Mesenchymal stem cell (in vitro differentiated cells and primary cell): Measurements from ENCODE around the gene NR3C2.

Experiments
- DNase-seq: peaks from one replicate; pipeline ENCODE4 v3.0.0-alpha.2; 2013
- H2AFZ ChIP-seq: one replicate; pipeline ENCODE4 v1.6.1; 2013; ENCODE audit warnings: low read depth, mild to moderate bottlenecking, control low read depth, inconsistent platforms, low read length, moderate library complexity
- H2AK5ac ChIP-seq: 2 replicates; pipeline ENCODE4 v1.6.1; 2013; ENCODE audit warnings: low read length, moderate library complexity, mild to moderate bottlenecking, inconsistent platforms; ENCODE audit not compliant: severe bottlenecking
- H2BK120ac ChIP-seq: one replicate; pipeline ENCODE4 v1.6.1; 2013; ENCODE audit warnings: low read depth, mild to moderate bottlenecking, inconsistent platforms, low read length, moderate library complexity
- H2BK12ac ChIP-seq, 2 experiments: one replicate each; pipeline ENCODE4 v1.6.1; 2013; ENCODE audit warnings: inconsistent platforms in 2 of 2, low read length in 2 of 2, mild to moderate bottlenecking in 2 of 2, moderate library complexity in 2 of 2, control low read depth in 1 of 2
- H2BK15ac ChIP-seq: one replicate; pipeline ENCODE4 v1.6.1; 2013; ENCODE audit warnings: mild to moderate bottlenecking, low read depth, inconsistent platforms; ENCODE audit not compliant: poor library complexity, severe bottlenecking
- H2BK5ac ChIP-seq: 2 replicates; pipeline ENCODE4 v1.6.1; 2013; ENCODE audit warnings: low read depth, mild to moderate bottlenecking, low read length, control low read depth, inconsistent platforms; ENCODE audit not compliant: poor library complexity, severe bottlenecking
- H3K14ac ChIP-seq, 2 experiments: one replicate each; pipeline ENCODE4 v1.6.1; 2013; ENCODE audit warnings: inconsistent platforms in 2 of 2, low read length in 2 of 2, control low read depth in 1 of 2, mild to moderate bottlenecking in 1 of 2, moderate library complexity in 1 of 2
- H3K18ac ChIP-seq, 2 experiments: one replicate each; pipeline ENCODE4 v1.6.1; 2013; ENCODE audit warnings: inconsistent platforms in 2 of 2, low read length in 2 of 2, control low read depth in 1 of 2, low read depth in 1 of 2, mild to moderate bottlenecking in 1 of 2
- H3K23ac ChIP-seq, 2 experiments: one replicate each; pipeline ENCODE4 v1.6.1; 2013; ENCODE audit warnings: inconsistent platforms in 2 of 2, low read length in 2 of 2, mild to moderate bottlenecking in 2 of 2, moderate library complexity in 2 of 2, control low read depth in 1 of 2
- H3K27ac ChIP-seq: 2 replicates; pipeline ENCODE4 v1.5.1; 2013; ENCODE audit warnings: mild to moderate bottlenecking, moderate library complexity, low read length, control low read depth, inconsistent platforms; ENCODE audit not compliant: poor library complexity, severe bottlenecking
- H3K27me3 ChIP-seq, 2 experiments: 2 replicates each; pipeline versions ENCODE4 v1.6.1 to v1.7.0; 2013; ENCODE audit warnings: low read length in 2 of 2, mild to moderate bottlenecking in 2 of 2, moderate library complexity in 2 of 2, control low read depth in 1 of 2, inconsistent platforms in 1 of 2; ENCODE audit not compliant: control insufficient read depth in 1 of 2, insufficient read depth in 1 of 2
- H3K36me3 ChIP-seq, 2 experiments: 2 replicates each; pipeline versions ENCODE4 v1.6.1 to v1.7.0; 2013; ENCODE audit warnings: low read length in 2 of 2, control low read depth in 1 of 2, inconsistent platforms in 1 of 2, low read depth in 1 of 2, mild to moderate bottlenecking in 1 of 2; ENCODE audit not compliant: insufficient read depth in 2 of 2, control insufficient read depth in 1 of 2
- H3K4ac ChIP-seq, 2 experiments: one replicate each; pipeline ENCODE4 v1.6.1; 2013; ENCODE audit warnings: inconsistent platforms in 2 of 2, low read length in 2 of 2, mild to moderate bottlenecking in 2 of 2, moderate library complexity in 2 of 2, control low read depth in 1 of 2, low read depth in 1 of 2
- H3K4me1 ChIP-seq: 2 replicates; pipeline ENCODE4 v1.6.1; 2013; ENCODE audit warnings: low read depth, low read length, control low read depth; ENCODE audit not compliant: control insufficient read depth, insufficient read depth
- H3K4me2 ChIP-seq: 2 replicates; pipeline ENCODE4 v1.6.1; 2013; ENCODE audit warnings: low read length, mild to moderate bottlenecking, inconsistent platforms; ENCODE audit not compliant: poor library complexity, severe bottlenecking
- H3K4me3 ChIP-seq, 2 experiments: 2 replicates each; pipeline versions ENCODE4 v1.5.1 to v1.7.0; 2013; ENCODE audit warnings: low read length in 2 of 2, mild to moderate bottlenecking in 2 of 2, control low read depth in 1 of 2, low read depth in 1 of 2; ENCODE audit not compliant: insufficient read depth in 1 of 2
- H3K79me1 ChIP-seq: replicated peaks from 2 replicates; pipeline ENCODE4 v1.6.1; 2013; ENCODE audit warnings: mild to moderate bottlenecking, control low read depth, low read length, inconsistent platforms; ENCODE audit not compliant: poor library complexity, severe bottlenecking
- H3K9ac ChIP-seq: 2 replicates; pipeline ENCODE4 v1.7.0; 2013; ENCODE audit warnings: mild to moderate bottlenecking, low read length, moderate library complexity
- H3K9me3 ChIP-seq: 2 replicates; pipeline ENCODE4 v1.7.0; 2013; ENCODE audit warnings: mild to moderate bottlenecking, low read length; ENCODE audit not compliant: control insufficient read depth
- H4K8ac ChIP-seq: one replicate; pipeline ENCODE4 v1.6.1; 2013; ENCODE audit warnings: inconsistent platforms, mild to moderate bottlenecking, low read length, moderate library complexity
- H4K91ac ChIP-seq: one replicate; pipeline ENCODE4 v1.6.1; 2013; ENCODE audit warnings: mild to moderate bottlenecking, low read length, inconsistent platforms
- WGBS: methylation state at CpG from one replicate; pipeline ENCODE4 v1.1.7; 2013; ENCODE audit warnings: mixed read lengths; 5-methylcytosine and 5-hydroxymethylcytosine counted together

Gene NR3C2

GRCh38 chr4:148398988-148399387, 43.2 kb downstream of the NR3C2 start:
- Histone ChIP-seq H3K27me3 (no peaks in the 10 kb centered on the region), H2BK15ac (no peak overlapping the region), H3K18ac (no peak overlapping the region), H3K9me3 (no peaks in the 10 kb centered on the region), H3K9ac (no peak overlapping the region), H3K4me3 (no peak overlapping the region), H2AFZ (no peak overlapping the region), H3K14ac (no peak overlapping the region), H4K8ac (no peak overlapping the region), H3K4me1 (peaks cover 3% of the 10 kb centered on the region), H4K91ac (no peak overlapping the region), H2AK5ac (no peak overlapping the region), H3K23ac (no peak overlapping the region), H2BK120ac (no peak overlapping the region), H3K4ac (no peak overlapping the region), H2BK12ac (no peak overlapping the region), H3K36me3 (peaks cover 0 to 2% of the 10 kb centered on the region in 2 experiments), H2BK5ac (no peak overlapping the region), H3K4me2 (no peak overlapping the region), H3K79me1 (peaks cover 5% of the 10 kb centered on the region), H3K27ac (no peak overlapping the region)
- DNase-seq: no peak

GRCh38 chr4:148397771-148398170, 44.4 kb downstream of the NR3C2 start:
- 73% methylated on average over 2 of the region's 2 CpGs for WGBS
- no peak overlapping the region for H2AK5ac ChIP-seq
- H2BK15ac ChIP-seq: no peak overlapping the region
- no peak overlapping the region for H3K18ac ChIP-seq
- H2BK12ac ChIP-seq: no peak overlapping the region
- no peak for DNase-seq
- H3K4me1 ChIP-seq: peaks cover 3% of the 10 kb centered on the region
- H2AFZ ChIP-seq: no peak overlapping the region
- H3K23ac ChIP-seq: no peak overlapping the region
- H4K91ac ChIP-seq: no peak overlapping the region
- H2BK5ac ChIP-seq: no peak overlapping the region
- H3K4ac ChIP-seq: no peak overlapping the region
- H3K9ac ChIP-seq: no peak overlapping the region
- H3K14ac ChIP-seq: no peak overlapping the region
- no peak overlapping the region for H3K4me2 ChIP-seq
- H3K27me3 ChIP-seq: no peaks in the 10 kb centered on the region
- peaks cover 0 to 2% of the 10 kb centered on the region in 2 experiments for H3K36me3 ChIP-seq
- H3K27ac ChIP-seq: no peak overlapping the region
- H3K9me3 ChIP-seq: no peaks in the 10 kb centered on the region
- no peak overlapping the region for H2BK120ac ChIP-seq
- H3K4me3 ChIP-seq: no peak overlapping the region
- no peak overlapping the region for H4K8ac ChIP-seq
- peaks cover 7% of the 10 kb centered on the region for H3K79me1 ChIP-seq

DNA sequence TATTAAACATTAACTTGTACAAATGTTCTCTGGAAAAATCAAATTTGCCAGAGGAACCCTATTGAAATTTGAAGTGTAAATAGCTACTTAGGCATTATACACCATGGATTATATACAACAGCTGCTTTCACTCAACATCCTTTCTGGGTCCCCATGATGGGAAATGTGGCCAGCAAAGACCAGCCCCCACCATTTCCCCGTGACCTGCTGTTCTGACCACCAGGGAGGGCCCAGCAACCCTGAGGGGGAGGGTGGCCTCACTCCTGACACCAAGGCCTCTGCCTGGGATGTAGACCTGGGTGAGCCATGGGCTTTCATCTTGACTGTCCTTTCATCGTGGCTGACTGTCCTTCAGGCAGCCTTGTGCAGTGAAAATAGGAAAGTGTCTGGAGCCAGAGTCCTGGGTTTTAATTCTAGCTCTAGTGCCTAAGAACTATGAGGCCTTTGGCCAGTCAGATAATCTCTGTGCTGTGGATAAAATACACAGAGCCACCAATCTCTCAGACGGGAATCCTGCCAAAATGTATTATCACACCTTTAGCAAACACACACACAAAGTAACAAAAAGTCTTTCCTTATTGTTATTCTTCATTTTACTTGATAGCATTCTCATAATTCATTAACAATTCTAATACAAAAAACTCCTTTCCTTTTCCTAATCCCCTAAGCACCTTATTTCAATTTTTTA, 45.1 kb downstream of the NR3C2 start:
- Histone ChIP-seq H2BK120ac (no peak overlapping the region), H3K9ac (no peak overlapping the region), H2BK5ac (no peak overlapping the region), H3K79me1 (peaks cover 7% of the 10 kb centered on the region), H4K8ac (no peak overlapping the region), H3K4me1 (peaks cover 3% of the 10 kb centered on the region), H3K23ac (peak overlapping the region in 1 of 2 experiments; percentile 35), H2BK15ac (no peak overlapping the region), H3K9me3 (no peaks in the 10 kb centered on the region), H3K4me3 (no peak overlapping the region), H3K4me2 (no peak overlapping the region), H3K14ac (no peak overlapping the region), H2BK12ac (no peak overlapping the region), H3K27ac (no peak overlapping the region), H3K36me3 (peaks cover 0 to 2% of the 10 kb centered on the region in 2 experiments), H2AFZ (no peak overlapping the region), H4K91ac (no peak overlapping the region), H2AK5ac (no peak overlapping the region), H3K18ac (no peak overlapping the region), H3K4ac (no peak overlapping the region), H3K27me3 (no peaks in the 10 kb centered on the region)
- 51% methylated on average over 3 of the region's 3 CpGs for WGBS
- DNase-seq: no peak

GRCh38 chr4:148395771-148396170, 46.4 kb downstream of the NR3C2 start:
- Histone ChIP-seq H3K27me3 (no peaks in the 10 kb centered on the region), H3K4me3 (no peak overlapping the region), H3K4ac (no peak overlapping the region), H2BK5ac (no peak overlapping the region), H2BK15ac (no peak overlapping the region), H2AFZ (no peak overlapping the region), H4K91ac (no peak overlapping the region), H3K18ac (no peak overlapping the region), H3K36me3 (peaks cover 0 to 2% of the 10 kb centered on the region in 2 experiments), H2BK120ac (no peak overlapping the region), H3K27ac (no peak overlapping the region), H3K9me3 (no peaks in the 10 kb centered on the region), H4K8ac (no peak overlapping the region), H3K4me2 (no peak overlapping the region), H3K14ac (no peak overlapping the region), H3K23ac (no peak overlapping the region), H2AK5ac (no peak overlapping the region), H3K79me1 (peaks cover 5% of the 10 kb centered on the region), H3K4me1 (peaks cover 3% of the 10 kb centered on the region), H3K9ac (no peak overlapping the region), H2BK12ac (no peak overlapping the region)
- no peak for DNase-seq
- no CpG with 5 or more reads among the region's 1 CpG for WGBS
